ENCODE results near the gene TRIM17. TPM values are rescaled to one million over a fixed set of nuclear protein-coding genes. Genes with fewer than 3 reads are reported as not detected.

The TRIM17 gene
- total RNA-seq, 1 donor from 2014 or later: 6.3 TPM

- TF ChIP-seq, protein P1, sequence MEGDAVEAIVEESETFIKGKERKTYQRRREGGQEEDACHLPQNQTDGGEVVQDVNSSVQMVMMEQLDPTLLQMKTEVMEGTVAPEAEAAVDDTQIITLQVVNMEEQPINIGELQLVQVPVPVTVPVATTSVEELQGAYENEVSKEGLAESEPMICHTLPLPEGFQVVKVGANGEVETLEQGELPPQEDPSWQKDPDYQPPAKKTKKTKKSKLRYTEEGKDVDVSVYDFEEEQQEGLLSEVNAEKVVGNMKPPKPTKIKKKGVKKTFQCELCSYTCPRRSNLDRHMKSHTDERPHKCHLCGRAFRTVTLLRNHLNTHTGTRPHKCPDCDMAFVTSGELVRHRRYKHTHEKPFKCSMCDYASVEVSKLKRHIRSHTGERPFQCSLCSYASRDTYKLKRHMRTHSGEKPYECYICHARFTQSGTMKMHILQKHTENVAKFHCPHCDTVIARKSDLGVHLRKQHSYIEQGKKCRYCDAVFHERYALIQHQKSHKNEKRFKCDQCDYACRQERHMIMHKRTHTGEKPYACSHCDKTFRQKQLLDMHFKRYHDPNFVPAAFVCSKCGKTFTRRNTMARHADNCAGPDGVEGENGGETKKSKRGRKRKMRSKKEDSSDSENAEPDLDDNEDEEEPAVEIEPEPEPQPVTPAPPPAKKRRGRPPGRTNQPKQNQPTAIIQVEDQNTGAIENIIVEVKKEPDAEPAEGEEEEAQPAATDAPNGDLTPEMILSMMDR (conservative IDR thresholded peaks at IDR 0.05): no peak
- Mint-ChIP-seq H3K27me3 (ENCODE audit: low read depth) (peaks cover 4% of the 10 kb centered on the region), H3K27ac (ENCODE audit: unreplicated experiment) (no peak overlapping the region), H3K4me3 (no peak overlapping the region), H3K4me1 (peaks cover 12% of the 10 kb centered on the region), H3K36me3 (ENCODE audit: low read depth) (no peaks in the 10 kb centered on the region), H3K9me3 (no peaks in the 10 kb centered on the region)
- no peak for DNase-seq (ENCODE audit: low read depth, low spot score)
Measured at GRCh38 chr1:228429007-228429406, 12.3 kb upstream of the TRIM17 start.

DNA sequence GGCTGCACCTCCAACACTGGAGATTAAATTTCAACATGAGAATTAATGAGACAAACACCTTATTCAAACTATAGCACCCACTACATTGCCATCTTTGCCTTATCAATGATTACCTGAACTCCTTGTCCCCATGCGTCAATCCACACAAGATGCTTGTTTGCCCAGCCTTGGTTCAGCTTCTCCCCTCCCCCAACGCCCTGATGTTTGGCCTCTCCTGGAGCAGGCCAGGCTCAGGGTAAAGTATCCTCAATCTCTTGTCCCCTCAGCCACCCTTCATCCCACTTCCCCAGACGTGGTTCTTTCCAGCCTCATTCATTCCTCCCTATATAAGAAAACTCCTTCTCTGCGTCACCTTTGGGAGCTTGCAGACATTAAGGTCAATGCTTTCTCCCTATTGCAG lies 11.8 kb upstream of the TRIM17 start:
- TF ChIP-seq, protein P1 (conservative IDR thresholded peaks at IDR 0.05): no peak
- Mint-ChIP-seq H3K4me3 (no peak overlapping the region), H3K27ac (ENCODE audit: unreplicated experiment) (no peak overlapping the region), H3K9me3 (no peaks in the 10 kb centered on the region), H3K27me3 (ENCODE audit: low read depth) (peaks cover 4% of the 10 kb centered on the region), H3K4me1 (peaks cover 12% of the 10 kb centered on the region), H3K36me3 (ENCODE audit: low read depth) (no peaks in the 10 kb centered on the region)
- no peak for DNase-seq (ENCODE audit: low read depth, low spot score)

DNA sequence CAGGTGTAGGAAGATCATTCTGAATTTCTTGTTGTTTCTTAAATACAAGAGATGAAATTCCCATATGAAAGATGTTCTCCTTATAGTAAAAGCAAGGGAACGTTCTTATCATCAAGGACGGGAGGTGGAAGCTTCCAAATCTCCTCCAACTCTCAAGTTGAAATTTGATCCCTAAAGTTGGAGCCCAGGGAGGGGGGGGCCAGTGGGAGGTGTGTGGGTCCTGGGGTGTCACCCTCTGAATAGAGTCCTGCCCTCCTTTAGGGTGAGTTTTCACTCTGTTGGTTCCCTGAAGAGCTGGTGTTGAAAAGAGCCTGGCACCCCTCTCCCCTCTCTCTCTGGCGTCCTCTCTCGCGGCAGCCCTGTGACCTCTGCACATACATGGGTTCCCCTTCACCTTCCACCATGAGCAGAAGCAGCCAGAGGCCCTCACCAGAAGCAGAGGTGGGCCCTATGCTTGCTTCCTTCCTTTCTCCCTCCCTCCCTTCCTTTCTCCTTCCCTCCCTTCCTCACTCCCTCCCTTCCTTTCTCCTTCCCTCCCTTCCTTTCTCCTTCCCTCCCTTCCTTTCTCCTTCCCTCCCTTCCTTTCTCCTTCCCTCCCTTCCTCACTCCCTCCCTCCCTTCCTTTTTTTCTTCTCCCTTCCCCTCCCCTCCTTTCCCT lies 10.0 kb upstream of the TRIM17 start:
- no peak overlapping the region for H3K27ac Mint-ChIP-seq (ENCODE audit: unreplicated experiment)
- H3K9me3 Mint-ChIP-seq: no peaks in the 10 kb centered on the region
- TF ChIP-seq, protein P1 (conservative IDR thresholded peaks at IDR 0.05): no peak
- peaks cover 12% of the 10 kb centered on the region for H3K4me1 Mint-ChIP-seq
- DNase-seq (ENCODE audit: low read depth, low spot score): no peak
- no peak overlapping the region for H3K4me3 Mint-ChIP-seq
- peaks cover 4% of the 10 kb centered on the region for H3K27me3 Mint-ChIP-seq (ENCODE audit: low read depth)
- H3K36me3 Mint-ChIP-seq (ENCODE audit: low read depth): no peaks in the 10 kb centered on the region

DNA sequence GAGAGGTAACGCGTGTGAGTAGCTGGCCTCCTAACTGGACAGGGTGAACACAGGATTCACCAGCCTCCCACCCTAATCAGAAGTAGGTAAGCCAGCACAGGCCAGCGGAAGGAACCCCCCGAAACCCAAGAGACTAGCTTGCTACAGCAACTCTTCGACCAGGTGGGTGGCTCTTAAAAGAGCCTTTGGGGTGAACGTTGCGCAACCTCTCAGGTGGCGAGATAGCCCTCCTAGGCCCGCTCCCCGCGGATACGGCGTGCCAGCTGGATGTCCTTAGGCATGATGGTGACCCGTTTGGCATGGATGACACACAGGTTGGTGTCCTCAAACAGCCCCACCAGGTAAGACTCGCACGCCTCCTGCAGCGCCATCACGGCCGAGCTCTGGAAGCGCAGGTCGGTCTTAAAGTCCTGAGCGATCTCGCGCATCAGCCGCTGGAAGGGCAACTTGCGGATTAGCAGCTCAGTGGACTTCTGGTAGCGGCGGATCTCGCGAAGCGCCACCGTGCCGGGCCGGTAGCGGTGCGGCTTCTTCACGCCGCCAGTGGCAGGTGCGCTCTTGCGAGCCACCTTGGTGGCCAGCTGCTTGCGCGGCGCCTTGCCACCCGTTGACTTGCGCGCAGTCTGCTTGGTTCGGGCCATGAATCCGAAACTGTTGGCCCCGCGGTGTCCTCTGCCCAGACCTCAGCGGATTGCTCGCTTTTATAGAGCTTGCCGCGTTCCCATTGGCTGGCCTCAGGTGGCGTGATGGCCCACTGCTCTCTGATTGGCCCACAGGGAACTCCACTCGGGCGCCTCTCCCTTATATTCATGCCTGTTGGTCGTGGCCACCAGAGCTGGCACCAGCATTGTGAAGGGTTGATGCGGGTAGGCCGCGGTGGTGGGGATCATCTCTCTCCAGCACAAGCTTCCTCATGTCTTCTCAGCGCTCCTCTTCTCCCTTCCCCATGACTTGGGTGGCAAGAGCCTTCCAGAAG lies 8.3 kb upstream of the TRIM17 start:
- H3K36me3 Mint-ChIP-seq (ENCODE audit: low read depth): no peaks in the 10 kb centered on the region
- H3K9me3 Mint-ChIP-seq: no peaks in the 10 kb centered on the region
- DNase-seq (ENCODE audit: low read depth, low spot score): no peak
- peaks cover 4% of the 10 kb centered on the region for H3K27me3 Mint-ChIP-seq (ENCODE audit: low read depth)
- TF ChIP-seq, protein P1 (conservative IDR thresholded peaks at IDR 0.05): no peak
- H3K4me1 Mint-ChIP-seq: peaks cover 12% of the 10 kb centered on the region
- H3K4me3 Mint-ChIP-seq: no peak overlapping the region
- no peak overlapping the region for H3K27ac Mint-ChIP-seq (ENCODE audit: unreplicated experiment)

- H3K27me3 Mint-ChIP-seq (ENCODE audit: low read depth): peaks cover 7% of the 10 kb centered on the region
- no peak overlapping the region for H3K27ac Mint-ChIP-seq (ENCODE audit: unreplicated experiment)
- no peaks in the 10 kb centered on the region for H3K9me3 Mint-ChIP-seq
- DNase-seq (ENCODE audit: low read depth, low spot score): no peak
- TF ChIP-seq, protein P1 (conservative IDR thresholded peaks at IDR 0.05): no peak
- H3K36me3 Mint-ChIP-seq (ENCODE audit: low read depth): no peaks in the 10 kb centered on the region
- H3K4me1 Mint-ChIP-seq: peaks cover 11% of the 10 kb centered on the region
- no peak overlapping the region for H3K4me3 Mint-ChIP-seq
Measured at GRCh38 chr1:228423404-228424053, 6.9 kb upstream of the TRIM17 start.

Data from neural crest cell (in vitro differentiated cells).